Measurements from ENCODE around the gene DCHS1.

Gene DCHS1

GRCh38 chr11:6674862-6675261, 19.3 kb upstream of the DCHS1 start (continued):
- TF ChIP-seq GLIS3 (CRISPR knock-in tag; IDR thresholded peaks at IDR 0.05): no peak

- ATAC-seq: no peak
- TF ChIP-seq ZNF8 (CRISPR knock-in tag; IDR thresholded peaks at IDR 0.05) (no peak), ESRRG (CRISPR knock-in tag; IDR thresholded peaks at IDR 0.05) (no peak), ZFP30 (CRISPR knock-in tag; IDR thresholded peaks at IDR 0.05) (no peak), ZC3H10 (CRISPR knock-in tag; IDR thresholded peaks at IDR 0.05) (no peak), ARNTL (CRISPR knock-in tag; IDR thresholded peaks at IDR 0.05; ENCODE audit: borderline replicate concordance, low read depth) (no peak), RARB (CRISPR knock-in tag; IDR thresholded peaks at IDR 0.05) (no peak)
Measured at GRCh38 chr11:6674219-6674597, 18.6 kb upstream of the DCHS1 start.

- no peak for TF ChIP-seq CSDC2 (CRISPR knock-in tag; IDR thresholded peaks at IDR 0.05)
- no peak for TF ChIP-seq OSR1 (CRISPR knock-in tag; IDR thresholded peaks at IDR 0.05)
- TF ChIP-seq CSRNP3 (CRISPR knock-in tag; IDR thresholded peaks at IDR 0.05): no peak
- no peak for ATAC-seq
Measured at GRCh38 chr11:6673523-6674218, 18.1 kb upstream of the DCHS1 start.

- TF ChIP-seq POU6F1 (CRISPR knock-in tag; IDR thresholded peaks at IDR 0.05; ENCODE audit: borderline replicate concordance, low read depth) (no peak), ARNTL (CRISPR knock-in tag; IDR thresholded peaks at IDR 0.05; ENCODE audit: borderline replicate concordance, low read depth) (no peak), CSRNP3 (CRISPR knock-in tag; IDR thresholded peaks at IDR 0.05) (no peak), TOX (CRISPR knock-in tag; IDR thresholded peaks at IDR 0.05; ENCODE audit: borderline replicate concordance) (no peak), PATZ1 (CRISPR knock-in tag; IDR thresholded peaks at IDR 0.05; ENCODE audit: borderline replicate concordance) (no peak), GLIS3 (CRISPR knock-in tag; IDR thresholded peaks at IDR 0.05) (no peak), ISL1 (CRISPR knock-in tag; IDR thresholded peaks at IDR 0.05) (no peak), ZFP3 (CRISPR knock-in tag; IDR thresholded peaks at IDR 0.05) (no peak), ZNF565 (CRISPR knock-in tag; conservative IDR thresholded peaks at IDR 0.05; ENCODE audit: low read depth) (no peak), RARB (CRISPR knock-in tag; IDR thresholded peaks at IDR 0.05) (no peak), CREB5 (CRISPR knock-in tag; IDR thresholded peaks at IDR 0.05; ENCODE audit: low read depth) (no peak), PPARA (CRISPR knock-in tag; IDR thresholded peaks at IDR 0.05; ENCODE audit: borderline replicate concordance) (no peak), ZNF8 (CRISPR knock-in tag; IDR thresholded peaks at IDR 0.05) (no peak), TCF4 (CRISPR knock-in tag; IDR thresholded peaks at IDR 0.05; ENCODE audit: borderline replicate concordance) (no peak), ZFP30 (CRISPR knock-in tag; IDR thresholded peaks at IDR 0.05) (no peak), CSDC2 (CRISPR knock-in tag; IDR thresholded peaks at IDR 0.05) (no peak), ZNF70 (CRISPR knock-in tag; IDR thresholded peaks at IDR 0.05) (no peak), TSHZ2 (CRISPR knock-in tag; IDR thresholded peaks at IDR 0.05) (no peak)
- no peak for ATAC-seq
Measured at GRCh38 chr11:6671991-6672390, 16.4 kb upstream of the DCHS1 start.

All from SK-N-SH treated with all-trans-retinoic acid at 6 μM for 48 hours (cell line).